HepG2 (cell line): ENCODE measurements around the gene ABCA4. TPM values are rescaled to one million over a fixed set of nuclear protein-coding genes. Genes with fewer than 3 reads are reported as not detected.

Experiments
- ATF6 ChIP-seq: sonication (generic); formaldehyde crosslinking; conservative IDR thresholded peaks from 2 replicates; pipeline ENCODE4 v1.4.0; 2020; ENCODE audit warnings: missing genetic modification reagents
- ATF7-NPFF ChIP-seq: sonication (generic); formaldehyde crosslinking; IDR thresholded peaks from 2 replicates; pipeline ENCODE4 v1.8.1; 2023; ENCODE audit warnings: mild to moderate bottlenecking, low read depth, missing genetic modification reagents, moderate library complexity
- FIP1L1 ChIP-seq: fragments of 200-400 bp; formaldehyde crosslinking; IDR thresholded peaks from 2 replicates; pipeline ENCODE4 v1.6.1; 2018; ENCODE audit warnings: low read depth, mild to moderate bottlenecking, low read length, moderate library complexity, borderline replicate concordance; ENCODE audit not compliant: insufficient read depth
- HIC2 ChIP-seq: sonication (generic); formaldehyde crosslinking; IDR thresholded peaks from 2 replicates; pipeline ENCODE4 v1.9.0; 2022; ENCODE audit warnings: low read depth, missing genetic modification reagents
- HOXA7 ChIP-seq: sonication (generic); formaldehyde crosslinking; IDR thresholded peaks from 2 replicates; pipeline ENCODE4 v1.8.1; 2022; ENCODE audit warnings: mild to moderate bottlenecking, missing genetic modification reagents, moderate library complexity
- MBNL3 ChIP-seq: fragments of 250-450 bp; sonication (Bioruptor Pico); conservative IDR thresholded peaks from 2 replicates; pipeline ENCODE4 v1.8.0; 2022; ENCODE audit warnings: mild to moderate bottlenecking, inconsistent platforms
- NCOR1 ChIP-seq: fragments of 200-600 bp; sonication (generic); IDR thresholded peaks from 2 replicates; pipeline ENCODE4 v1.7.0; 2017; ENCODE audit warnings: antibody characterized with exemption, low read length, borderline replicate concordance
- SALL1 ChIP-seq: sonication (generic); formaldehyde crosslinking; IDR thresholded peaks from 2 replicates; pipeline ENCODE4 v1.8.0; 2022; ENCODE audit warnings: mild to moderate bottlenecking, missing genetic modification reagents
- SOX5 ChIP-seq: IDR thresholded peaks from 2 replicates; pipeline ENCODE4 v1.6.1; 2016; ENCODE audit warnings: borderline replicate concordance
- TEAD2 ChIP-seq: sonication (generic); formaldehyde crosslinking; IDR thresholded peaks from 2 replicates; pipeline ENCODE4 v1.9.0; 2021; ENCODE audit warnings: missing genetic modification reagents
- ZNF3 ChIP-seq: IDR thresholded peaks from 2 replicates; pipeline ENCODE4 v1.7.0; 2017; ENCODE audit warnings: inconsistent platforms
- ZNF644 ChIP-seq: IDR thresholded peaks from 2 replicates; pipeline ENCODE4 v1.6.1; 2016; ENCODE audit warnings: low read depth
- ZNF800 ChIP-seq: sonication (generic); formaldehyde crosslinking; IDR thresholded peaks from 2 replicates; pipeline ENCODE4 v1.4.0; 2020; ENCODE audit warnings: missing genetic modification reagents
- ZNF83 ChIP-seq: sonication (generic); formaldehyde crosslinking; IDR thresholded peaks from 2 replicates; pipeline ENCODE4 v1.4.0; 2020; ENCODE audit warnings: missing genetic modification reagents, mild to moderate bottlenecking, borderline replicate concordance
- ZSCAN29 ChIP-seq: sonication (generic); formaldehyde crosslinking; conservative IDR thresholded peaks from 2 replicates; pipeline ENCODE4 v1.4.0; 2020; ENCODE audit warnings: mild to moderate bottlenecking, missing genetic modification reagents
- polyA plus RNA-seq, 8 experiments: library from polyadenylated mRNA; depleted of rRNA in 3 of 8; stranded (reverse) in 7 of 8; unstranded in 1 of 8; fragments of >200 nt; fragmentation: Illumina TruSeq in 4 of 8; extraction: Trizol in 4 of 8; gene quantifications; 2 replicates each; pipeline versions ENCODE4 v1.2.1 to v1.2.3, GENCODE V29; 2011 to 2016; ENCODE audit warnings: low read depth in 4 of 8, missing spikeins in 1 of 8, mixed read lengths in 1 of 8; ENCODE audit not compliant: insufficient read depth in 1 of 8
- total RNA-seq, 5 experiments: library from RNA; depleted of rRNA; stranded (reverse); fragments of >200 nt; fragmentation: Illumina TruSeq; extraction: Trizol; gene quantifications; 2 replicates each; pipeline ENCODE4 v1.2.3, GENCODE V29; 2016; ENCODE audit warnings: low read depth in 1 of 5
- TF ChIP-seq, protein P1 (sequence below): sonication (generic); formaldehyde crosslinking; IDR thresholded peaks from 2 replicates; pipeline ENCODE4 v1.4.0; 2020; ENCODE audit warnings: low read depth, missing genetic modification reagents

The ABCA4 gene
- total and polyA plus RNA-seq, 2 of the 13 experiments (the other 11 are each of a cell fraction or from before 2014, with no cell fraction given), result 0.24 to 0.67 TPM

- TF ChIP-seq HOXA7 (CRISPR knock-in tag) (no peak), ZNF83 (CRISPR knock-in tag) (no peak), ZNF800 (no peak), SOX5 (peak; percentile 53), NCOR1 (no peak), ATF7-NPFF (CRISPR knock-in tag) (no peak), ZSCAN29 (no peak), ZNF3 (CRISPR knock-in tag) (no peak), MBNL3 (CRISPR knock-in tag) (no peak), FIP1L1 (no peak), SALL1 (CRISPR knock-in tag) (peak; percentile 79), ZNF644 (CRISPR knock-in tag) (no peak), HIC2 (no peak), ATF6 (no peak), TEAD2 (CRISPR knock-in tag) (no peak)
- TF ChIP-seq, protein P1, sequence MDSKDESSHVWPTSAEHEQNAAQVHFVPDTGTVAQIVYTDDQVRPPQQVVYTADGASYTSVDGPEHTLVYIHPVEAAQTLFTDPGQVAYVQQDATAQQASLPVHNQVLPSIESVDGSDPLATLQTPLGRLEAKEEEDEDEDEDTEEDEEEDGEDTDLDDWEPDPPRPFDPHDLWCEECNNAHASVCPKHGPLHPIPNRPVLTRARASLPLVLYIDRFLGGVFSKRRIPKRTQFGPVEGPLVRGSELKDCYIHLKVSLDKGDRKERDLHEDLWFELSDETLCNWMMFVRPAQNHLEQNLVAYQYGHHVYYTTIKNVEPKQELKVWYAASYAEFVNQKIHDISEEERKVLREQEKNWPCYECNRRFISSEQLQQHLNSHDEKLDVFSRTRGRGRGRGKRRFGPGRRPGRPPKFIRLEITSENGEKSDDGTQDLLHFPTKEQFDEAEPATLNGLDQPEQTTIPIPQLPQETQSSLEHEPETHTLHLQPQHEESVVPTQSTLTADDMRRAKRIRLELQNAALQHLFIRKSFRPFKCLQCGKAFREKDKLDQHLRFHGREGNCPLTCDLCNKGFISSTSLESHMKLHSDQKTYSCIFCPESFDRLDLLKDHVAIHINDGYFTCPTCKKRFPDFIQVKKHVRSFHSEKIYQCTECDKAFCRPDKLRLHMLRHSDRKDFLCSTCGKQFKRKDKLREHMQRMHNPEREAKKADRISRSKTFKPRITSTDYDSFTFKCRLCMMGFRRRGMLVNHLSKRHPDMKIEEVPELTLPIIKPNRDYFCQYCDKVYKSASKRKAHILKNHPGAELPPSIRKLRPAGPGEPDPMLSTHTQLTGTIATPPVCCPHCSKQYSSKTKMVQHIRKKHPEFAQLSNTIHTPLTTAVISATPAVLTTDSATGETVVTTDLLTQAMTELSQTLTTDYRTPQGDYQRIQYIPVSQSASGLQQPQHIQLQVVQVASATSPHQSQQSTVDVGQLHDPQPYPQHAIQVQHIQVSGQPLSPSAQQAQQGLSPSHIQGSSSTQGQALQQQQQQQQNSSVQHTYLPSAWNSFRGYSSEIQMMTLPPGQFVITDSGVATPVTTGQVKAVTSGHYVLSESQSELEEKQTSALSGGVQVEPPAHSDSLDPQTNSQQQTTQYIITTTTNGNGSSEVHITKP, result 0 out of 2 replicates have a peak, but pooled peaks have one; percentile 18
Measured at GRCh38 chr1:94079080-94079940, 41.6 kb downstream of the ABCA4 start (continued).
